AG04449 (cell line): Measurements from ENCODE around the gene FAM229A.

ENCODE experiments used
- CTCF ChIA-PET: fragments of 350-600 bp; formaldehyde crosslinking; extraction: SDS; loops from one replicate; lab custom pipeline; 2021; ENCODE audit warnings: antibody characterized with exemption; lab: Yijun Ruan, JAX
- POLR2A ChIA-PET: fragments of 400-600, 350-600 bp; formaldehyde crosslinking; extraction: SDS; loops from one replicate; lab custom pipeline; 2020; ENCODE audit warnings: antibody characterized with exemption, inconsistent platforms; lab: Yijun Ruan, JAX
- DNase-seq: peaks from one replicate; pipeline ENCODE4 v3.0.0-alpha.2; 2010; ENCODE audit warnings: low read depth, low spot score
- H3K4me3 ChIP-seq: 2 replicates; pipeline ENCODE4 v1.5.1; 2011; ENCODE audit warnings: low read depth, mild to moderate bottlenecking, control low read depth, low read length
- TF ChIP-seq, protein P1 (sequence below): IDR thresholded peaks from one replicate; pipeline ENCODE4 v1.5.1; 2011; ENCODE audit warnings: mild to moderate bottlenecking, moderate library complexity, low read length, control low read depth, inconsistent platforms; ENCODE audit not compliant: insufficient read depth; ENCODE audit errors: missing control alignments

Gene FAM229A

DNA sequence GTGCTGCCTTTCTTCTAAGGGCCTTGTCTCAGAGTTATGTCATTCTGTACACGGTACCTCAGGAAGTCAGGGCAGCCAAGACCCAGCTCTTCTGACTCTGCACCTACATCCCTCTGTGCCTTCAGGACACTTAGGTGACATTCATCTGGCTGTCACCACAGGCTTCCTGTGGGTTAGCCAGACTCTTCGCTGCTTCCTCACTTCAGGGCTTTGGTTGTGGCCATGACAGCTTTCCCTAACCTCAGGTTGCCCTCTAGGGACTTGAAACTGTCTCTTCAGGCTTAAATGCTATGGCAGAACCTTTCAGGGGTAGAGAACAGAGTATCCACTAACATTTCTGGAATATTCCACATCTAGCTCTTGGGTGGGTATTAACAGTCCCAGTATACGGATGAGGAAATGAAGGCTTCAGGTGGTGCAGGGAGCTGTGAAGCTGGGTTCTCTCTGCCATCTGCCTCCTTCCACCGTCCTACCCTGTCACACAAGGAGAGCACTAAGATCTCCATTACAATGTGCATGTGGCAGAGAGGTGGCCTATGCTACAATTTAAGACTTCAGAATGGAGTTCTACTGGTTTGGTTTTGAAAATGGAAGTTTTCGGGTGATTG is 10.0 kb upstream of the FAM229A start:
- TF ChIP-seq, protein P1, sequence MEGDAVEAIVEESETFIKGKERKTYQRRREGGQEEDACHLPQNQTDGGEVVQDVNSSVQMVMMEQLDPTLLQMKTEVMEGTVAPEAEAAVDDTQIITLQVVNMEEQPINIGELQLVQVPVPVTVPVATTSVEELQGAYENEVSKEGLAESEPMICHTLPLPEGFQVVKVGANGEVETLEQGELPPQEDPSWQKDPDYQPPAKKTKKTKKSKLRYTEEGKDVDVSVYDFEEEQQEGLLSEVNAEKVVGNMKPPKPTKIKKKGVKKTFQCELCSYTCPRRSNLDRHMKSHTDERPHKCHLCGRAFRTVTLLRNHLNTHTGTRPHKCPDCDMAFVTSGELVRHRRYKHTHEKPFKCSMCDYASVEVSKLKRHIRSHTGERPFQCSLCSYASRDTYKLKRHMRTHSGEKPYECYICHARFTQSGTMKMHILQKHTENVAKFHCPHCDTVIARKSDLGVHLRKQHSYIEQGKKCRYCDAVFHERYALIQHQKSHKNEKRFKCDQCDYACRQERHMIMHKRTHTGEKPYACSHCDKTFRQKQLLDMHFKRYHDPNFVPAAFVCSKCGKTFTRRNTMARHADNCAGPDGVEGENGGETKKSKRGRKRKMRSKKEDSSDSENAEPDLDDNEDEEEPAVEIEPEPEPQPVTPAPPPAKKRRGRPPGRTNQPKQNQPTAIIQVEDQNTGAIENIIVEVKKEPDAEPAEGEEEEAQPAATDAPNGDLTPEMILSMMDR = no peak
- POLR2A ChIA-PET = interaction anchor here (0.7 to 1.4 kb wide), 2 partner anchors 22 to 36 kb away, joined by 3 to 4 read pairs; partner anchors contain the start of genes BSDC1 and MARCKSL1
- no peak overlapping the region for H3K4me3 ChIP-seq
- DNase-seq = no peak
- CTCF ChIA-PET = interaction anchor here (0.8 to 2.3 kb wide), 3 partner anchors 9 to 184 kb away, joined by 3 to 12 read pairs (median 3); no protein-coding TSS in a partner anchor

DNA sequence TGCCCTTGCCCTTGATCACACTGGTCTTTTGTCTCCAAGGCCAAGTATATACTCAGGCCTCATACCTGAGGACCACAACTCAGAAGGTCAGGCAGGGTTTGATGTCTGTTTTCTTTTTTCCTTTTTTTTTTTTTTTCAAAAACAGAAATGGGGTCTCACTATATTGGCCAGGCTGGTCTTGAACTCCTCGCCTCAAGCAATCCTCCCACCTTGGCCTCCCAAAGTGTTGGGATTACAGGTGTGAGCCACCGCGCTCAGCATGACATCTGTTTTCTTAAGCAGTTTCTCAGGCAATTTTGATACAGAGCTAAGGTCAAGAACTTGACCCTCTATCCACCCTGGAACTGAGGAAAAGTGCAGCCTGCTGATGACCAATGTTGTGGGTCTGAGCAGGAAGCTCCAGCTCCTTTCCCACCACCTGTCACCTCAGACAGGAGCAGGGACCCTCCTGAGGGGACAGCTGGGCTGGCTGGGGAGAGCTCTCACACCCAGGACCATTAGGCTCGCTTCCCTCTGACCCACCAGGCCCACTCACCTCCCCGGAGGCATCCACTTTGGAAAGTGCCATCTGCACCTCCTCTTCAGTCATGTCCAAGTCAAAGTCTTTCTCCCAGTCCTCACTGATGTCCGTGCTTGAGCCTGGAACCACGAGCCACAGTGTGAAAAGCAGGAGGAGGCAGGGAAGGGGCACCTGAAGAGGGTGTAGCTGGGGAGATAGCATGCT is 5.8 kb upstream of the FAM229A start:
- no peak overlapping the region for H3K4me3 ChIP-seq
- TF ChIP-seq, protein P1 = no peak
- ChIA-PET CTCF (interaction anchor here (0.8 to 1.5 kb wide), 2 partner anchors 9 to 33 kb away, joined by 4 to 5 read pairs; no protein-coding TSS in a partner anchor), POLR2A (interaction anchor here (0.7 kb wide), 1 partner anchor 18 kb away, joined by 3 read pairs; no protein-coding TSS in a partner anchor)
- DNase-seq = no peak

DNA sequence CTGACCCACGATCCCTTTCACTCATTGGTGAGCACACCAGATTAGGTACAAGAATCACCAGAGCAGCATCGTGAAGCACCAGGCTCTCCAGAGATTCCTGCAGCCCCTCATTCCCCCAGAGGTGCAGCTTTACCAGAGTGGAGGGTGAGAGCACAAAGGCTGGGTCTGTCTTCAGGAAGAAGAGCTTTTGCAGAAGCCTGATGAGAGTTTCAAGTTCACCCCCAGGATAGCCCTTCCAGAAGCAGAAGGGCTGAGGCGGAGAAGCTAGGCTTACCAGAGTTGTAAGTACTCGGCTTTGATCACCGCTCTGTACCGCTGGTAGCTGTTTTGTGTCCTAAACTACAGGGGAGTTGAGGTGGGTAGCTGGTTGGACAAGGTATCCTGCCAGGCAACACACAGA is 3.2 kb upstream of the FAM229A start:
- ChIA-PET POLR2A (no interaction called here), CTCF (interaction anchor here (1.2 to 1.6 kb wide), 3 partner anchors 12 to 150 kb away, joined by 3 to 9 read pairs (median 6); no protein-coding TSS in a partner anchor)
- TF ChIP-seq, protein P1 = no peak
- no peak overlapping the region for H3K4me3 ChIP-seq
- no peak for DNase-seq

DNA sequence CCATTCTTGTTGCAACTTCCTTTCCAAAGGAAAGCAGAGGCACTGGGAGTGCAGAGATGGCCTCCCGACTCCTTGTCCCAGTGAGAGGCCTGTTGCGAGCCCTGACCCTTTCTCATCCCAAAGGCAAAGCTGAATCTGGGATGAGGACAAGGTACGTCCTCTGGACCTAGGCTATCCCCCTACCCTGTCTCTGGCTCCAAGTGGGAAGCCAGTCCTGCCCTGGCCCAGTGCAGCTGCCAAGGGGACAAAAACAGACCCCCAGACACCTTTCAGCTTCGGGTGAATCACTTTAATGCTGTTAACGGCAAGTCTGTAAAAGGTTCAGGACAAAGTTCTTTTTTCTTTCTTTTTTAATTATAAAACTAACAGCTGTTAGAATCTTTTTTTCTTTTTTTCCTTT is 2.6 kb upstream of the FAM229A start:
- H3K4me3 ChIP-seq = no peak overlapping the region
- CTCF ChIA-PET = interaction anchor here (1.2 to 1.6 kb wide), 3 partner anchors 11 to 149 kb away, joined by 3 to 9 read pairs (median 6); no protein-coding TSS in a partner anchor
- POLR2A ChIA-PET = no interaction called here

DNA sequence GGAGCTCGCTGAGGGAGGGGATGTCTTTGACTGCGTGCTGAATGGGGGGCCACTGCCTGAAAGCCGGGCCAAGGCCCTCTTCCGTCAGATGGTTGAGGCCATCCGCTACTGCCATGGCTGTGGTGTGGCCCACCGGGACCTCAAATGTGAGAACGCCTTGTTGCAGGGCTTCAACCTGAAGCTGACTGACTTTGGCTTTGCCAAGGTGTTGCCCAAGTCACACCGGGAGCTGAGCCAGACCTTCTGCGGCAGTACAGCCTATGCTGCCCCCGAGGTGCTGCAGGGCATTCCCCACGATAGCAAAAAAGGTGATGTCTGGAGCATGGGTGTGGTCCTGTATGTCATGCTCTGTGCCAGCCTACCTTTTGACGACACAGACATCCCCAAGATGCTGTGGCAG is 1.4 kb upstream of the FAM229A start:
- no peak for DNase-seq
- TF ChIP-seq, protein P1 = no peak
- ChIA-PET POLR2A (no interaction called here), CTCF (interaction anchor here (1.3 to 5.1 kb wide), 3 partner anchors 11 to 148 kb away, joined by 4 to 37 read pairs (median 4); no protein-coding TSS in a partner anchor)
- H3K4me3 ChIP-seq = no peak overlapping the region

More for the DNA sequence above, 2.6 kb upstream of the FAM229A start:
- no peak for DNase-seq
- TF ChIP-seq, protein P1 = no peak
